K562 (cell line): ENCODE data around the gene ALDH8A1. TPM values are rescaled to one million over a fixed set of nuclear protein-coding genes. Genes with fewer than 3 reads are reported as not detected.

Source experiments
- ATAC-seq: fragments of 200-7000 bp; cut with Tn5 transposase; 3 replicates; pipeline ENCODE4 v1.9.1; 2020; ENCODE audit warnings: moderate library complexity
- BruUV-seq: library from RNA; stranded (reverse); fragments of 400-500 nt; replicated peaks from 2 replicates; lab custom pipeline; 2021; lab: Mats Ljungman, UMichigan
- CTCF ChIA-PET: fragments of 300-600 bp; formaldehyde crosslinking; extraction: SDS; loops from one replicate; lab custom pipeline; 2021; ENCODE audit warnings: low intra/inter-chr PET ratio; lab: Yijun Ruan, JAX
- POLR2A ChIA-PET: fragments of 300-600, 350-650 bp; sonication (Branson Sonifier 250); formaldehyde crosslinking; extraction: SDS; loops from one replicate; lab custom pipeline; 2021; ENCODE audit warnings: antibody characterized with exemption, inconsistent platforms; lab: Yijun Ruan, JAX
- DNase-seq, 4 experiments: peaks; one replicate each; pipeline versions ENCODE4 v3.0.0 to v3.0.0-alpha.2; 2011 to 2018; ENCODE audit warnings: low spot score in 3 of 4, mixed read lengths in 3 of 4; ENCODE audit errors: extremely low read depth in 1 of 4
- FAIRE-seq: peaks from 2 replicates; lab custom pipeline; 2011; peaks lifted over from hg19 to GRCh38; lab: Jason Lieb, UNC
- H2AFZ ChIP-seq: 2 replicates; pipeline ENCODE4 v1.6.0; 2011; ENCODE audit warnings: low read depth, low read length, control low read depth, inconsistent platforms
- H3K27ac ChIP-seq: fragments of 200-600 bp; 3 replicates; pipeline ENCODE4 v1.8.0; 2011; ENCODE audit warnings: low read depth, mild to moderate bottlenecking, control low read depth, inconsistent platforms, low read length, moderate library complexity, mixed read lengths; ENCODE audit errors: extremely low read depth
- H3K27me3 ChIP-seq, 2 experiments: fragments of 300-600 bp in 1 of 2; 2 replicates in 1 of 2; 3 replicates in 1 of 2; pipeline versions ENCODE4 v1.6.0 to v1.8.0; 2011; ENCODE audit warnings: inconsistent platforms in 2 of 2, low read length in 2 of 2, mild to moderate bottlenecking in 1 of 2, mixed read lengths in 1 of 2, moderate library complexity in 1 of 2; ENCODE audit not compliant: control insufficient read depth in 2 of 2, insufficient read depth in 2 of 2
- H3K36me3 ChIP-seq: fragments of 300-600 bp; 3 replicates; pipeline ENCODE4 v1.8.0; 2011; ENCODE audit warnings: mild to moderate bottlenecking, low read length, inconsistent platforms; ENCODE audit not compliant: control insufficient read depth, insufficient read depth
- H3K4me1 ChIP-seq, 2 experiments: fragments of 200-600 bp in 1 of 2; replicated peaks in 1 of 2; 2 replicates in 1 of 2; 3 replicates in 1 of 2; pipeline versions ENCODE4 v1.5.1 to v1.8.0; 2011; ENCODE audit warnings: inconsistent platforms in 2 of 2, low read length in 2 of 2, mild to moderate bottlenecking in 1 of 2, mixed read lengths in 1 of 2, moderate library complexity in 1 of 2; ENCODE audit not compliant: control insufficient read depth in 2 of 2, insufficient read depth in 2 of 2
- H3K4me2 ChIP-seq: 2 replicates; pipeline ENCODE4 v1.6.1; 2011; ENCODE audit warnings: low read length, control low read depth, inconsistent platforms, mixed read lengths; ENCODE audit not compliant: insufficient read depth
- H3K4me3 ChIP-seq: fragments of 200-600 bp; sonication (generic), shearing (Covaris generic); 2 replicates; pipeline ENCODE4 v1.5.1; 2016; ENCODE audit warnings: control low read depth, inconsistent platforms
- H3K79me2 ChIP-seq: fragments of 200-600 bp; 3 replicates; pipeline ENCODE4 v1.8.0; 2011; ENCODE audit warnings: low read length, inconsistent platforms; ENCODE audit not compliant: control insufficient read depth, insufficient read depth
- H3K9ac ChIP-seq, 2 experiments: 2 replicates each; pipeline versions ENCODE4 v1.6.0 to v1.6.1; 2011; ENCODE audit warnings: low read depth in 2 of 2, low read length in 2 of 2, control low read depth in 1 of 2, inconsistent platforms in 1 of 2, mild to moderate bottlenecking in 1 of 2, mixed read lengths in 1 of 2; ENCODE audit not compliant: insufficient read depth in 1 of 2
- H3K9me1 ChIP-seq: one replicate; pipeline ENCODE4 v1.6.0; 2011; ENCODE audit warnings: inconsistent platforms, mild to moderate bottlenecking, low read length, moderate library complexity; ENCODE audit not compliant: control insufficient read depth, insufficient read depth
- H3K9me3 ChIP-seq: replicated peaks from 2 replicates; pipeline ENCODE4 v1.5.1; 2011; ENCODE audit warnings: low read depth, low read length, inconsistent platforms; ENCODE audit not compliant: control insufficient read depth, insufficient read depth
- H4K20me1 ChIP-seq: replicated peaks from 2 replicates; pipeline ENCODE4 v1.6.1; 2011; ENCODE audit warnings: low read length, inconsistent platforms, mixed read lengths; ENCODE audit not compliant: control insufficient read depth, insufficient read depth
- BRCA1 ChIP-seq, 2 experiments: fragments of 450-650 bp in 1 of 2; sonication (generic) in 1 of 2; formaldehyde crosslinking in 1 of 2; IDR thresholded peaks; 2 replicates each; pipeline versions ENCODE4 v1.5.0 to v1.6.1; 2017 to 2020; ENCODE audit warnings: mild to moderate bottlenecking in 1 of 2, missing genetic modification reagents in 1 of 2
- NFE2 ChIP-seq: IDR thresholded peaks from 2 replicates; pipeline ENCODE4 v1.6.1; 2014; ENCODE audit warnings: antibody characterized with exemption, low read depth
- RAD51 ChIP-seq: fragments of 450-650 bp; IDR thresholded peaks from 2 replicates; pipeline ENCODE4 v1.7.1; 2016; ENCODE audit warnings: low read depth, mild to moderate bottlenecking, borderline replicate concordance
- RCOR1 ChIP-seq, 2 experiments: IDR thresholded peaks; 2 replicates each; pipeline ENCODE4 v1.6.1; 2012; ENCODE audit warnings: low read depth in 2 of 2, low read length in 2 of 2, borderline replicate concordance in 1 of 2, improper control_type of control experiment in 1 of 2
- SRSF9 ChIP-seq: fragments of 200-400 bp; formaldehyde crosslinking; IDR thresholded peaks from 2 replicates; pipeline ENCODE4 v1.6.1; 2017; ENCODE audit warnings: low read depth, low read length, borderline replicate concordance
- TEAD2 ChIP-seq: fragments of 450-650 bp; IDR thresholded peaks from 2 replicates; pipeline ENCODE4 v1.6.1; 2016; ENCODE audit warnings: missing genetic modification characterization, control low read depth, missing compliant biosample characterization
- THAP7 ChIP-seq: fragments of 250-450 bp; sonication (Bioruptor Pico); IDR thresholded peaks from 2 replicates; pipeline ENCODE4 v1.5.0; 2021
- VEZF1 ChIP-seq: fragments of 200-800 bp; sonication (Bioruptor generic); IDR thresholded peaks from 2 replicates; pipeline ENCODE4 v1.6.1; 2017; ENCODE audit warnings: missing genetic modification characterization, missing compliant biosample characterization
- ZBTB43 ChIP-seq: sonication (generic); formaldehyde crosslinking; IDR thresholded peaks from 2 replicates; pipeline ENCODE4 v1.8.0; 2023; ENCODE audit warnings: mild to moderate bottlenecking, missing genetic modification reagents
- ZC3H8 ChIP-seq: fragments of 450-650 bp; IDR thresholded peaks from 2 replicates; pipeline ENCODE4 v1.6.1; 2017
- ZNF143 ChIP-seq: sonication (generic); formaldehyde crosslinking; IDR thresholded peaks from 2 replicates; pipeline ENCODE4 v1.9.0; 2022; ENCODE audit warnings: mild to moderate bottlenecking, missing genetic modification reagents
- ZNF274 ChIP-seq: IDR thresholded peaks from 2 replicates; pipeline ENCODE4 v1.6.1; 2011; ENCODE audit warnings: low read depth, mild to moderate bottlenecking, low read length, moderate library complexity, borderline replicate concordance
- ZNF311 ChIP-seq: fragments of 250-450 bp; sonication (Bioruptor Pico); IDR thresholded peaks from 2 replicates; pipeline ENCODE4 v1.4.0; 2020; ENCODE audit warnings: mild to moderate bottlenecking, moderate library complexity
- ZNF561 ChIP-seq: fragments of 450-650 bp; formaldehyde crosslinking; conservative IDR thresholded peaks from 2 replicates; pipeline ENCODE4 v1.4.0; 2020; ENCODE audit warnings: mild to moderate bottlenecking, moderate library complexity
- WGBS: fragments of 100-300 bp; shearing (Covaris generic); methylation state at CpG from one replicate; pipeline ENCODE4 v1.1.6; 2016; ENCODE audit warnings: low coverage, mixed read lengths; ENCODE audit not compliant: insufficient coverage; ENCODE audit errors: missing lambda C conversion rate; 5-methylcytosine and 5-hydroxymethylcytosine counted together
- in situ Hi-C: fragments of 300-500 bp; cut with MboI; formaldehyde crosslinking; loops from 4 replicates; pipeline ENCODE4 v1.15.0; 2018; ENCODE audit warnings: inconsistent platforms, mixed read lengths
- intact Hi-C: fragments of 100-400 bp; cut with micrococcal nuclease; formaldehyde crosslinking; loops from 2 replicates; pipeline ENCODE4 v1.14.2; 2022
- polyA plus RNA-seq, 8 experiments: library from polyadenylated mRNA; depleted of rRNA in 4 of 8; stranded (reverse) in 5 of 8; unstranded in 3 of 8; fragments of >200 nt; fragmentation: Nextera tagmentation in 2 of 8; fragmentation: Illumina TruSeq in 1 of 8; extraction: Ambion mirVana in 2 of 8; extraction: Trizol in 1 of 8; gene quantifications; 2 replicates each; pipeline versions ENCODE4 v1.2.1 to v1.2.3, GENCODE V29; 2011 to 2014; ENCODE audit warnings: inconsistent platforms in 1 of 8, missing spikeins in 1 of 8
- total RNA-seq, 7 experiments: library from RNA; depleted of rRNA in 6 of 7; stranded (reverse); fragments of >200 nt in 6 of 7; fragmentation: Illumina TruSeq in 2 of 7; extraction: Trizol in 2 of 7; gene quantifications; 2 replicates each; pipeline versions ENCODE4 v1.2.1 to v1.2.3, GENCODE V29; 2011 to 2021; ENCODE audit warnings: low replicate concordance in 1 of 7

Gene ALDH8A1
- total and polyA plus RNA-seq, 9 of the 15 experiments (the other 6 are each of a cell fraction or from before 2014, with no cell fraction given), result 0.03 to 0.18 (median 0.04) TPM; not detected in 2

GRCh38 chr6:134870677-134871498 lies 79.0 kb downstream of the ALDH8A1 start (continued):
- no peak for TF ChIP-seq ZBTB43 (CRISPR knock-in tag)
- no peak for TF ChIP-seq RCOR1 (IDR thresholded peaks at IDR 0.05; ENCODE audit: borderline replicate concordance in 1 of 2, low read depth in 2 of 2, low read length in 2 of 2)
- no peak for TF ChIP-seq ZNF561
- TF ChIP-seq ZNF274, result no peak
- TF ChIP-seq ZC3H8, result no peak
- no peak for TF ChIP-seq VEZF1 (CRISPR knock-in tag)

- BruUV-seq, result no TSS peak
- DNase-seq (no peak), FAIRE-seq (no peak)
- Histone ChIP-seq H3K4me2 (no peak overlapping the region), H3K4me3 (no peak overlapping the region), H3K9me3 (no peaks in the 10 kb centered on the region), H2AFZ (no peak overlapping the region), H3K27ac (no peak overlapping the region), H3K79me2 (no peaks in the 10 kb centered on the region), H3K4me1 (no peaks in the 10 kb centered on the region; a peak in 1 of 5 replicates), H3K27me3 (peaks cover 17 to 25% of the 10 kb centered on the region in 2 experiments), H3K36me3 (no peaks in the 10 kb centered on the region)
- TF ChIP-seq ZNF311 (CRISPR knock-in tag) (no peak), SRSF9 (no peak), THAP7 (CRISPR knock-in tag) (no peak), BRCA1 (IDR thresholded peaks at IDR 0.05) (no peak), BRCA1 (CRISPR knock-in tag; IDR thresholded peaks at IDR 0.05) (no peak), ZNF143 (no peak), NFE2 (no peak), TEAD2 (tag) (no peak), RAD51 (no peak)
- TF ChIP-seq, all 486 proteins: peak for 0
- CTCF ChIA-PET, result no interaction called here
- Histone ChIP-seq H4K20me1 (no peaks in the 10 kb centered on the region), H3K9ac (no peak overlapping the region), H3K9me1 (no peaks in the 10 kb centered on the region)
- no peak for ATAC-seq
- POLR2A ChIA-PET, result interaction anchor here (0.6 to 1.5 kb wide), 2 partner anchors 11 to 751 kb away, joined by 5 to 6 read pairs; no protein-coding TSS in a partner anchor
- intact Hi-C loops, result no loop called here
- 0% methylated on average over 3 of the region's 3 CpGs for WGBS
- in situ Hi-C loops, result no loop called here
Observed at GRCh38 chr6:134868812-134869211, 81.1 kb downstream of the ALDH8A1 start.
